NCI-H1694 treated with DMSO at 0.1 percent for 48 hours (cell line): ENCODE measurements around the gene ZBED4.

Experiments
- DNase-seq: peaks from one replicate; lab custom pipeline; 2025; lab: John Stamatoyannopoulos, UW

Gene ZBED4

DNA sequence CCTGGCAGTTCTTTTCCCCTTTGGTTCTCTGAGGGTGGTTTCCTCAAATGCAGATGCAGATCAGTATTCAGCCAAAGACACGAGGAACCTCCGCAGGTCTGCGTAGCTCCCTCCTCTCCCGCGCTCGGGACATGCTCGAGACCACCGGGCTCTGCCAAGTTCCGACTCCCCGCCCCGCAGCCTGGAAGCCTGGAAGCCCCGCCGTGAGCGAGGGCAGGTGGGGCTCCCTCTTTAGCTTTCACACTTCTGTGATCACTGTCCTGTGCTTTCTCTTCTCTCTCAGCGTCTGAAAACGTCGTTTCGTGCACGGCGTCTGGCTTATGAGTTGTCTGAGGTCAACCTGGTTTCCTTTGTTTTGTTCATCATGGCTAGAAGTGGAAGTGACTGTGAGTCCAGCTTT lies 26.6 kb downstream of the ZBED4 start:
- DNase-seq: no peak

DNA sequence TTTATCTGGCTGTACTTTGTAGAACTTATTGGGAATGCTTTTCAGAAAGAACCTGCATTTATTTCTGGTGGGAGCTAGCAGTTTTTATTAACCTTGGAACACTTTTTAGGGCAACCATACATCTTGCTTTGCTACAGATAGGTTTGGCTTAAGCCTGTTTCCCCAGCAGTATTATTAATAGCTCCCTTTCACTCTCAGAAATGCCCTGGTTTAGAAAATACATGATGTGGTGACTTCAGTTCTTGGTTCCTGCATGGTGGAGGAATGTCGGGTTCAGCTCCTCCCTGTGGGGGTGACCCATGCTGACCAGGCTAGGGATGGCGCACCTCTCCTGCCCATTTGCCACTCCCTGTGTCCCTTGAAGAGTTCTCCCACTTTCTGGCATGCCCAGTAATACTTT lies 28.2 kb downstream of the ZBED4 start:
- no peak for DNase-seq

DNA sequence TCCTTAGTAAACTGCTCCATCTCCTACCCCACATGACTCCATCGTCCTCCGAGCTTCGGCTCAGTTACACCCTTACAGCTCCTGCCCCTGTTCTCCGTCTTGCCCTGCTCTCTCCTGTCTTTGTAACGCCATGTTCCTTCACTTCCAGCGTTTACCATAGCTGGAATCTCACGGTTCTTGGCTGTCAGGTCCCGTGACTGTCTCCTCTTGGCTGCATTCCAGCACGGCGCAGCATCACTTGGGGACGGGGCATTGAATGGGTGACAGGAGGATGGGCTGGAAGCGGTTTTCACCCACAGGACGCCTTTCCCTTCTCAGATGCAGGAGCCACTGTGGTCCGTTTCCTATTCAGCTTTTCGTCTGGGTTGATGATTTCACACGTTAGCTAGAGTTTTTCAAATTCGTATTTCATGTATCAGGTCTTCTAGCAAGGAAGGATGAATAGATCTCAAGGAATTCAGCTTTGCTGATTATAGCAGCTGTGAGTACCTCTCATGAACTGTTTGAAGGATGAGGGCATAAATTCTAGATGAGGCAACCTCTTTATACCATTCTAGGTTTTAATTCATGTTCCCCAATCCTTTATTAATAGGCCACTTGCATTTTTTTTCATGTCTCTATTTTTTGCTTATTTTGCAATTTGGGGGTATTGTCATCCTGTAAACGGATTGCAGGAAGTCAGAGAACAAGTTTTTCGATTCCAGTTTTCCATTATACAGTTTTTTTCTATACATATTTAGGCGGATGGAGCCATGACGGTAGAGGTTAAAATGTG lies 29.1 kb downstream of the ZBED4 start:
- no peak for DNase-seq

DNA sequence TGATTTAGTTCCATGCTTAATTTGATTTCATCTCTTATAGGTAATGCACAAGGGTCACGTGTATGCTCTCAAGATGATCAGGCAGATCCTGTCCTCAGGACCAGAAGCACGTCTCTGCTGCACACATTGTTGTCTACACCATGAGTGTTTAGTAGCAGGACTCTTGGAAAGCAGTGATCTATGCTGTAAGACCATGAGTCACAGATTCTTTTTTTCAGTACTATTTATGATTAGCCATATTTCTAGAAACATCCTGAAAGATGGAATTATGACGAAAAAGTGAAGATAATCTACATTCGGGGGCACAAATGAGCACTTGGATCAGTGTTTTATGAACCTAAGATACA lies 29.6 kb downstream of the ZBED4 start:
- DNase-seq: no peak

DNA sequence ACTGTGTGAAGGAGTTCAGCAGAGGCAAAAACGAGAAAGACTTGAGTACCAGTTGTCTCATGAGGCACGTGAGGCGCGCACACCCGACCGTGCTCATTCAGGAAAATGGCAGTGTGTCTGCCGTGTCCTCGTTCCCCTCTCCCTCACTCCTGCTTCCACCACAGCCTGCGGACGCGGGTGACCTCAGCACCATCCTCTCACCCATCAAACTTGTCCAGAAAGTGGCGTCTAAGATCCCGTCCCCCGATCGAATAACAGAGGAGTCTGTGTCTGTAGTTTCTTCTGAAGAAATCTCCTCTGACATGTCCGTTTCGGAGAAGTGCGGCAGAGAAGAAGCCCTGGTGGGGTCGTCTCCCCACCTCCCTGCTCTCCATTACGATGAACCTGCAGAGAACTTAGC lies 30.4 kb downstream of the ZBED4 start:
- no peak for DNase-seq

DNA sequence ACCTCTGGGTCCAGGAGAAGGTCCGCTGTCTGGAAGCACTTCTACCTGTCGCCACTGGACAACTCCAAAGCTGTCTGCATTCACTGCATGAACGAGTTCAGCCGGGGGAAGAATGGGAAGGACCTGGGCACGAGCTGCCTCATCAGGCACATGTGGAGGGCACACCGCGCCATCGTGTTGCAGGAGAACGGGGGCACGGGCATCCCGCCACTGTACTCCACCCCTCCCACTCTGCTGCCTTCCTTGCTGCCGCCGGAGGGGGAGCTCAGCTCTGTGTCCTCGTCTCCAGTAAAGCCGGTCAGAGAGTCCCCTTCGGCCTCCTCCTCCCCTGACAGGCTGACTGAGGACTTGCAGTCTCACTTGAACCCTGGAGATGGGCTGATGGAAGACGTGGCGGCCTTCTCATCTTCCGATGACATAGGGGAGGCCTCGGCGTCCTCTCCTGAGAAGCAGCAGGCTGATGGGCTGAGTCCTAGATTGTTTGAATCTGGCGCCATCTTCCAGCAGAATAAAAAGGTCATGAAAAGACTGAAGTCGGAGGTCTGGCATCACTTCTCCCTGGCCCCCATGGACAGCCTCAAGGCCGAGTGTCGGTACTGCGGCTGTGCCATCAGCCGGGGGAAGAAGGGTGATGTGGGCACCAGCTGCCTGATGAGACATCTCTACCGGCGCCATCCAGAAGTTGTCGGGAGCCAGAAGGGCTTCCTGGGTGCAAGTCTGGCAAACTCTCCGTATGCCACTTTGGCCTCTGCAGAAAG lies 31.0 kb downstream of the ZBED4 start:
- no peak for DNase-seq

DNA sequence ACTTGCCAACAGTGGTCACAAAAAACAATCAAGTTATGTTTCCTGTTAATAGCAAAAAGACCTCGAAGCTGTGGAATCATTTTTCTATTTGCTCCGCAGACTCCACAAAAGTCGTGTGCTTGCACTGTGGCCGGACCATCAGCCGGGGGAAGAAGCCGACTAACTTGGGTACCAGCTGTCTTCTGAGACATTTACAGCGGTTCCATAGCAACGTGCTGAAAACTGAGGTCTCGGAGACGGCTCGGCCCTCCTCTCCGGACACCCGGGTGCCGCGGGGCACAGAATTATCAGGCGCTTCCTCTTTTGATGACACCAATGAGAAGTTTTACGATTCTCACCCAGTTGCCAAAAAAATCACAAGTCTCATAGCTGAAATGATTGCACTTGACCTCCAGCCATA lies 31.6 kb downstream of the ZBED4 start:
- no peak for DNase-seq

DNA sequence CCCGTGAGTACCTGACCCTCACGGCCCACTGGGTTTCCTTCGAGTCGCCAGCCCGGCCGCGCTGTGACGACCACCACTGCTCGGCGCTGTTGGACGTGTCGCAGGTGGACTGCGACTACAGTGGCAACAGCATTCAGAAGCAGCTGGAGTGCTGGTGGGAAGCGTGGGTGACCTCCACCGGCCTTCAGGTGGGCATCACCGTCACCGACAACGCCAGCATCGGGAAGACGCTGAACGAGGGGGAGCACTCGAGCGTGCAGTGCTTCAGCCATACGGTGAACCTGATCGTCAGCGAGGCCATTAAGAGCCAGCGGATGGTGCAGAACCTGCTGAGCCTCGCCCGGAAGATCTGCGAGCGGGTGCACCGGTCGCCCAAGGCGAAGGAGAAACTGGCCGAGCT lies 32.2 kb downstream of the ZBED4 start:
- no peak for DNase-seq

DNA sequence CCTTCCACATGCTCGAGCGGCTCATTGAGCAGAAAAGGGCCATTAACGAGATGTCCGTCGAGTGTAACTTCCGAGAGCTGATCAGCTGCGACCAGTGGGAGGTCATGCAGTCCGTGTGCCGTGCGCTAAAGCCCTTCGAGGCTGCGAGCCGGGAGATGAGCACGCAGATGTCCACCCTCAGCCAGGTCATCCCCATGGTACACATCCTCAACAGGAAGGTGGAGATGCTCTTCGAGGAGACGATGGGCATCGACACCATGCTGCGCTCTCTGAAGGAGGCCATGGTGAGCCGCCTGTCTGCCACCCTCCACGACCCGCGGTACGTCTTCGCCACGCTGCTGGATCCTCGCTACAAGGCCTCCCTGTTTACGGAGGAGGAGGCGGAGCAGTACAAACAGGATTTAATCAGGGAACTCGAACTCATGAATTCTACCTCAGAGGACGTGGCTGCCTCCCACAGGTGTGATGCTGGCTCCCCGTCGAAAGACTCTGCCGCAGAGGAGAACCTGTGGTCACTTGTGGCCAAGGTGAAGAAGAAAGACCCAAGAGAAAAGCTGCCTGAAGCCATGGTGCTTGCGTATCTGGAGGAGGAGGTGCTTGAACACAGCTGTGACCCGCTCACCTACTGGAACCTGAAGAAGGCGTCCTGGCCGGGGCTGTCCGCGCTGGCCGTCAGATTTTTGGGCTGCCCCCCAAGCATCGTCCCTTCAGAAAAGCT lies 32.9 kb downstream of the ZBED4 start:
- no peak for DNase-seq

DNA sequence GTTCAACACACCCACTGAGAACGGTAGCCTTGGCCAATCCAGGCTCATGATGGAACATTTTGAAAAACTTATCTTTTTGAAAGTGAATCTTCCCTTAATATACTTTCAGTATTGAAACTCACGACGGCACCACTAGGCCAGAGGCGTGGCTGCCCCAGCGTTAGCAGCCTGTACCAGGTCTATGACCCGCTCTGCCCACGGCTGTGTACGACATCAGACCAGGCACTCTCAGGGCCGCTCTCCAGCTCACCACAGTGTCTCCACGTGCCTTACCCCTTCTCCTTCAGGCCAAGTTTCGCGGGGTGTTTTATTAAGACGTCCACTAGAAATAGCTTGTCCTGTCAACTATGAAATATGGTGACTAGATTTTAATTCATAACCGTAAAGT lies 33.4 kb downstream of the ZBED4 start:
- DNase-seq: no peak

DNA sequence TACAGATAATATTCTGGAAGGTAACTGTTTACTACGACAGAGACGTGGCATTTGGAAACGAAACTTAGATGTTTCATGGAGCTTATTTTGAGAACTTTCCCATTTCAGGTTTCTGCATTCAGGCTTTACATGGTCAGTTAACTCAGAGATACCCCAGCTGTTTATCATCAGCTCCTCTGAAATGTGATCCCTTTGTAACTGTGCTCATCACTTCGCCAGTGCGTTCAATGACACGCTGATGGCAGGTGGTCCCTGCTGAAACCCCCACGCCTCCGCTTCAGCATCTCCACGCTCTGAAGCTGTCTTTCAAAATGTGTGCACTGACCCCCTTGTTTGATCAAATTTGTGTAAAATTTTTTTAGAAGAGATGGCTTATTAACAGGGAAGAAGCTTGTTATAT lies 34.1 kb downstream of the ZBED4 start:
- DNase-seq: no peak

DNA sequence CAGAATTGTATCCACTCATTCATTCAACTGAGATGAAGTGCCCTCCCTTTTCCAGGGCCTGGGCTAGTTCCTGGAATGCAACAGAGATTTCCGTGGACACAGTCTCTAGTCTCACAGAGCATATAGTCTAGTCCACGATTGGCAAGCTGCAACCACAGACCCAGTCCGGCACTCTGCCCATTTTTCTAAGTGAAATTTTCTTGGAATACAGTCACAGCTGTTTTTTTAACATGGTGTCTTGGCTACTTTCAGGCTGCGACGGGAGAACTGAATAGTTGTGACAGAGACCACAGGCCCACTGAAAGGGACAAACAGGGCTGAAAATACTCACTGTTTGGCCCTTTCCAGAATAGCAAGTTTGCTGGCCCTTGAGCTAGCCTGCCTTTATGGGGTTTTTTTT lies 35.4 kb downstream of the ZBED4 start:
- DNase-seq: no peak

DNA sequence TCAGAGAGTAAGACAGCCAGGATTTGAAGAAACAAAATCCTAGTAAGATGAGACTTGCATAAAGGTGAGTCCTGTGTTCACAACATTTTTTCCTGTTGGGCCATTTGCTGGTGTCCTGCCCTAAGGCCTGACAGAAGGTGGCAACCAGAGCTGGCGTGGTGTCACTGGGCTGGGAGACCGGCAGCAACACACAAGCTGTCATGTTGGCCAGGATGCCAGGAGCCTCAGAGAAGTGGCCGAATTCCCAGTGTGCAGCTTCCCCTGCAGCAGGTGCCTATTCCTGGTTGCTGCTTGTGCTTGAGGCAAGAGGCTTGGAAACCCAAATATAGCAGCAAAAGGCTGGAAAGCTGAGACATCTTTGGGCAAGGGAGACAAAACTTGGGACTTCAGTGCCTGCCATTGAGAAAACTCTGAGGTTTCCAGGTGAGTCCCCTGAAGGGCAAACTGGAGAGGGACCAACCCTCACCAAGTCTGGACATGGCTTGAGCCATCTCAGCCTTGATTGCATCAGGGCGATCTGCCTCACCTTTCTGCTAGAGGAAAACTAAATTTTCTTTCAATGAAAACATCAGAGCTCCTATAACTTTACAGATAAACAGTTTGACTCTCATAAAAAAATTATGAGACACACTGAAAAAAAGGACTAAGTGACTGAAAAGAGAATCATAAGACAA lies 38.7 kb downstream of the ZBED4 start:
- DNase-seq: peak; percentile 30

DNA sequence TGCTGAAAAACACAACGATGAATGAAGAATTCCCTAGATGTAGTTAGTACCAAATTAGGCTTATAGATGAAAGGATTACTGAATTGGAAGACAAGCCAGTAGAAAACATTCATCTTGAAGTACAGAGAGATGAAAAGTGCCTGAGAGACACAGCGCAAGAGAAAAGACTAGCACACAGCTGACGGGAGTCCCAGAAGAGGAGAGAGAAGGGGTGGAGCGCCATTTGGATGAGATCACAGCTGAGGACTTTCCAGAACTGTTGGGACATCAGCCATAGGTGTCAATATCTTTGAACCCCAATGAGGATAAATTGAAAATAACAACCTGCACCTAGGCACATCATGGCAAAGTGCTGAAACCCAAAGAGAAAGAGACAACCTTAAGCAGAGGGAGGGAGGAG lies 39.4 kb downstream of the ZBED4 start:
- DNase-seq: no peak

DNA sequence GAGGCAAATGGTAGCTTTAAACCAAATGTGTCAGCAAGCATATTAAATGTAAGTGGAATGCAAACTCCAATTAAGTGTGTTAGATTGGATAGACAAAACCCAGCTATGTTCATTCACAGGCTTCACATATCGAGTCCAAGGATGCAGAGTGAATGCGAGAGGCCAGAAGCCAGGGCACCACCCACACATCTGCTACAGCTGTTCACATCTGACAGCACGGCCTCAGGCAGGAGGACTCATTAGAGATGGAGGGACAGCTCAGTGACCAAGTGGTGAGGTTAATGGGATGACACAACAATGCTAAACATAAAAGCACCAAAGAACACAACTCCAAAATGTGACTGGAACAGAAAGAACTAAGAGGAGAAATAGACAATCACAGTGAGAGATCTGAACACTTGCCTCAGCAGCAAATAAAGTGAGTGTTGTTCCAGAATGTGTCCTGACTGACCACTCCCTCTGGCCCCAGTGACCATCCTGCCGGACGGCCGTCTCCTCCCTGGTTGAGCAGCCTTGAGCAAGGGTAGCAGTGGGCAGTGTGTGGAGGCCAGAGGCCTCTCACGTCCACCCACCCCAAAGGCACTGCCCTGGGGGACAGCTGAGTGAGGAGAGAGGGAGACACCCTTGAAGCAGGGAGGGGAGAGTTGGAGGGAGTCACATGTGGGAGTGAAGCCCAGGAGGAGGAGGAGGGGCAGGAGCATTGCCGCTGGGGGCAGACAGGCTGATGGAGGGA lies 40.8 kb downstream of the ZBED4 start:
- no peak for DNase-seq

DNA sequence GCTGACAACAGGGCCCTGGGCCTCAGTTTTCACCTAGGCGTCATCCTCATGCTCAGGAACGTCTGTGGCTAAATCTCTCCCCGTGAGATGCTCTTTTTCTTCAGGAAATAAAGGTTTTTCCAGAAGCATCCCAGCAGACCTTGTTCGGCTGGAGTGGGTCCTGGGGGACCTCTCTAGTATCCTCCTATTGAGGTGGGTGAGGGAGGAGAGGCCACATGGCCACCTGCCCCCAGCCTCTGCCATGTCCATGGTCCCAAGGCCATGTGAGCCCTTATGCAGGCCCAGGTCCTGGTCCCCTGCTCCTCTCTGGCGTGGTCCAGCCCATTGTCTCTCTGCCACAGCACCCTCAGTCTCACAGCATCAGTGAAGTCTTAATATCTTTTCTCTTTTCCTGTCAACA lies 42.6 kb downstream of the ZBED4 start:
- no peak for DNase-seq

DNA sequence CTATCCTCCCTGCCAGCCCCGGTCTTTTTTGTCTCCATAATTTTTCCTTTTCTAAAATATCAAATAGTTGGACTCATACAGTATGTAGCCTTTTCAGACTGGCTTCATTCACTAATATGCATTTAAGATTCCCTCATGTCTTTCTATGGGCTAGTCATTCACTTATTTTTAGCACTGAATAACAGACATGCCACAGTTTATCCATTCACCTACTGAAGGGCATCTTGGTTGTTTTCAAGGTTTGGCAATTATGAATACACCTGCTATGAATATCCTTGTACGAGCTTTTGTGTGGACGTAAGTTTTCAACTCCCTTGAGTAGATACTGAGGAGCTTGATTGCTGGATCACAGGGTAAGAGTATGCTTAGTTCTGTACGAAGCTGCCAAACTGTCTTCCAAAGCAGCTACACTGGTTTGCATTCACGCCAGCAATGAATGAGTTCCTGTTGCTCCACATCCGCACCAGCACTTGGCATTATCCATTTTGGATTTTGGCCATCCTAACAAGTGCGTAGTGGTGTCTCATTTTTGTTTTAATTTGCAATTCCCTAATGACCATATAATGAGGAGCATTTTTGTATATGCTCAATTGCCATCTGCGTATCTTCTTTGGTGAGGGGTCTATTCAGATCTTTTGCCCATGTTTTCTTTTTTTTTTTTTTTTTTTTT lies 43.5 kb downstream of the ZBED4 start:
- no peak for DNase-seq

DNA sequence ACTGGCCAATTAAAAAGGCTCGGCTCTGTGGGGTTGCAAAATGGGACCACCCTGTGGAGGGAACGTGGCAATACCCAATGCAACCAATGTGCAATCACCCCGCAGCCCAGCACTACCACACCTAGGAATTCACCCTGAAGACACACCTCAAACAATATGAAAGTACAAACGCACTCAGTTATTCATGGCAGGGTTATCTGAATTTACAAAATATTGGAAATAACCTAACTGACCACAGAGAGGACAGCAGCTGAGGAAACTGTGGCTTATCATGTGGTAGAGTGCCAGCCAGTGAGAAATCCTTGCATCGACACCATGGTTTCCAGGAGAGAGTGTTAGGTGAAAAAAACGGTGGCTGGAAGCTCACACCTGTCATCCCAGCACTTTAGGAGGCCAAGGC lies 45.9 kb downstream of the ZBED4 start:
- no peak for DNase-seq

DNA sequence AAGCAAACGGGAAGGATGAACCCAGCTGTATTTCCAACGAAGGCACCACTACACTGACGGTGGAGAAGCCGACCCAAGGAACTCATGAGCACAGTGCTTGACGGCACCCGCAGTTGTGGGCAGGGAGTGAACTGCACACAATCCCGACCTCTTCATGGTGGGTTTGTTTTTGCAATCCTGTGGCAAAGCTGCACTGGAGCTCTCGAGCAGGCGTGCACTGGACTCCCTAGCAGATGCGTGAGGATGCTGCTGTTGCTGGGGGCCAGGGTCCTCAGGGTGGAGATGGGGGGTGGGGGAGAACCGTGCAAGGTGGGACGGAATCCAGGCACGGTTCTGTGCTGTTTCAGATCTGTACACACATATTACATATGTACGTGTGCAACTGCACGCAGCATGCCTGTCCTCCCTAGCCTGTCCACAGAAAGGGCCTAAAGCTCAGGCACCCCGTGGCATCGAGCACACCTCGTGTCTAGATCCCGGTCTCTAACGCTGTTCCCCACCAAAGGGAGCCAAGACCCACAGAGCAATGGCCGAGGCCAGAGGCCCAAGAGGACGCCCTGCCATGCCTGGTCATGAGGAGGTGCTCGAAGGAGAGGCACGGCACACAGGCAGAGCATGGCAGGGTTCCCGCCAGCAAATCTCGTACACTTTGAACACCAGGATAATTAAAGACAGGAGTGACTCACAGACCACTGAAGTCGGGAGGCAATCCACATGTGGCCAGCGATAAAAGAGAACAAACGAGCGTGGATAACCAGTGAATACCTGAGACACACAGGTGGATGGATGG lies 47.0 kb downstream of the ZBED4 start:
- peak; percentile 19 for DNase-seq

DNA sequence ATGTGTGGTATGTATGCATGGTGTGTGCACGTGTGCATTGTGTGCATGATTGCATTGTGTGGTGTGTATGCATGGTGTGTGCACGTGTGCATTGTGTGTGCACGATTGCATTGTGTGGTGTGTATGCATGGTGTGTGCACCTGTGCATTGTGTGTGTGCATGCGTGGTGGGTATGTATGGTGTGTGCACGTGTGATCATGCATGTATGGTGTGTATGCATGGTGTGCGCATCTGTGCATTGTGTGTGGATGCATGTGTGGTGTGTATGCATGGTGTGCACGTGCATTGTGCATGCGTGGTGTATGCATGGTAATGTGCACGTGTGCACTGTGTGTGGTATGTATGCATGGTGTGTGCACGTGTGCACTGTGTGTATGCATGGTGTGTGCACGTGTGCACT lies 47.8 kb downstream of the ZBED4 start:
- DNase-seq: no peak
